H1 (cell line): Measurements from ENCODE around the gene PPP2R3A. TPM values are rescaled to one million over a fixed set of nuclear protein-coding genes. Genes with fewer than 3 reads are reported as not detected.

Experiments used
- CTCF ChIA-PET: fragments of 300-600 bp; sonication (Branson Sonifier 250); formaldehyde crosslinking; loops from one replicate; lab custom pipeline; 2021; ENCODE audit not compliant: partially characterized antibody; lab: Charles Lee
- POLR2A ChIA-PET: fragments of 300-600 bp; sonication (Branson Sonifier 250); formaldehyde crosslinking; loops from one replicate; lab custom pipeline; 2021; ENCODE audit warnings: inconsistent platforms; ENCODE audit not compliant: partially characterized antibody; lab: Charles Lee
- DNase-seq, 2 experiments: peaks; one replicate each; pipeline versions ENCODE4 v3.0.0 to v3.0.0-alpha.2; 2010 to 2022; ENCODE audit warnings: low spot score in 2 of 2, low read depth in 1 of 2, mixed read lengths in 1 of 2
- FAIRE-seq: peaks from 2 replicates; lab custom pipeline; 2011; peaks lifted over from hg19 to GRCh38; lab: Jason Lieb, UNC
- H2AFZ ChIP-seq: 2 replicates; pipeline ENCODE4 v1.8.1; 2012; ENCODE audit warnings: low read length, inconsistent platforms
- H2AK5ac ChIP-seq: 2 replicates; pipeline ENCODE4 v1.6.1; 2013; ENCODE audit warnings: low read depth, low read length
- H2BK120ac ChIP-seq: replicated peaks from 2 replicates; pipeline ENCODE3; 2013; ENCODE audit warnings: low read depth, low read length, inconsistent platforms
- H2BK12ac ChIP-seq: 2 replicates; pipeline ENCODE4 v1.6.1; 2013; ENCODE audit warnings: low read depth, low read length
- H2BK15ac ChIP-seq: 2 replicates; pipeline ENCODE4 v1.6.1; 2013; ENCODE audit warnings: low read length
- H2BK20ac ChIP-seq: 2 replicates; pipeline ENCODE4 v1.6.1; 2013; ENCODE audit warnings: low read length
- H2BK5ac ChIP-seq: 2 replicates; pipeline ENCODE4 v1.6.1; 2013; ENCODE audit warnings: low read depth, low read length
- H3K14ac ChIP-seq: 2 replicates; pipeline ENCODE4 v1.6.1; 2013; ENCODE audit warnings: inconsistent platforms; ENCODE audit not compliant: insufficient read length
- H3K18ac ChIP-seq: 2 replicates; pipeline ENCODE4 v1.6.1; 2013; ENCODE audit warnings: low read length; ENCODE audit errors: extremely low read depth
- H3K23ac ChIP-seq: 2 replicates; pipeline ENCODE4 v1.6.1; 2013; ENCODE audit warnings: inconsistent platforms; ENCODE audit not compliant: insufficient read length
- H3K23me2 ChIP-seq: 2 replicates; pipeline ENCODE4 v1.6.1; 2013; ENCODE audit warnings: low read depth, low read length
- H3K27ac ChIP-seq: 2 replicates; pipeline ENCODE4 v1.6.1; 2011; ENCODE audit warnings: low read depth, low read length, inconsistent platforms
- H3K27me3 ChIP-seq, 4 experiments: replicated peaks in 1 of 4; 1 replicate in 1 of 4; 2 replicates in 3 of 4; pipeline versions ENCODE4 v1.6.1 to v1.8.1; 2011 to 2013; ENCODE audit warnings: low read length in 3 of 4, mild to moderate bottlenecking in 3 of 4, inconsistent platforms in 2 of 4, mixed read lengths in 2 of 4, moderate library complexity in 1 of 4; ENCODE audit not compliant: control insufficient read depth in 3 of 4, insufficient read depth in 3 of 4; ENCODE audit errors: extremely low read depth in 1 of 4
- H3K36me3 ChIP-seq, 4 experiments: 2 replicates each; pipeline versions ENCODE4 v1.6.1 to v1.8.1; 2011 to 2013; ENCODE audit warnings: mild to moderate bottlenecking in 4 of 4, low read length in 3 of 4, moderate library complexity in 2 of 4, control low read depth in 1 of 4, inconsistent platforms in 1 of 4; ENCODE audit not compliant: insufficient read depth in 4 of 4, control insufficient read depth in 2 of 4
- H3K4ac ChIP-seq: replicated peaks from 2 replicates; pipeline ENCODE3; 2013; ENCODE audit warnings: low read length, low read depth, mixed read lengths, inconsistent platforms; ENCODE audit not compliant: insufficient read length
- H3K4me1 ChIP-seq, 4 experiments: replicated peaks in 1 of 4; 1 replicate in 1 of 4; 2 replicates in 3 of 4; pipeline versions ENCODE4 v1.6.1 to v1.8.1; 2011 to 2013; ENCODE audit warnings: low read length in 3 of 4, inconsistent platforms in 2 of 4, mixed read lengths in 1 of 4; ENCODE audit not compliant: insufficient read depth in 4 of 4, control insufficient read depth in 3 of 4
- H3K4me2 ChIP-seq, 2 experiments: 2 replicates each; pipeline versions ENCODE4 v1.6.1 to v1.8.1; 2011 to 2013; ENCODE audit warnings: low read depth in 2 of 2, low read length in 2 of 2, control low read depth in 1 of 2, inconsistent platforms in 1 of 2, mild to moderate bottlenecking in 1 of 2; ENCODE audit not compliant: insufficient read depth in 1 of 2
- H3K4me3 ChIP-seq, 4 experiments: fragments of 200-600, 300-600 bp in 1 of 4; sonication (generic), shearing (Covaris generic), sonication (Bioruptor Twin) in 1 of 4; 2 replicates each; pipeline versions ENCODE4 v1.5.1 to v1.8.1; 2011 to 2016; ENCODE audit warnings: low read length in 4 of 4, low read depth in 3 of 4, control low read depth in 2 of 4, inconsistent platforms in 2 of 4, mild to moderate bottlenecking in 2 of 4, mixed read lengths in 1 of 4, moderate library complexity in 1 of 4; ENCODE audit not compliant: insufficient read depth in 2 of 4; ENCODE audit errors: extremely low read depth in 1 of 4
- H3K56ac ChIP-seq: replicated peaks from 2 replicates; pipeline ENCODE3; 2013; ENCODE audit warnings: low read depth, mild to moderate bottlenecking, mixed read lengths, low read length, inconsistent platforms; ENCODE audit not compliant: insufficient read length
- H3K79me1 ChIP-seq: 2 replicates; pipeline ENCODE4 v1.6.1; 2013; ENCODE audit warnings: low read depth, low read length, control low read depth
- H3K79me2 ChIP-seq, 2 experiments: 2 replicates each; pipeline versions ENCODE4 v1.6.1 to v1.8.1; 2012 to 2013; ENCODE audit warnings: low read length in 2 of 2, mild to moderate bottlenecking in 2 of 2, inconsistent platforms in 1 of 2; ENCODE audit not compliant: insufficient read depth in 2 of 2, control insufficient read depth in 1 of 2
- H3K9ac ChIP-seq, 4 experiments: replicated peaks in 1 of 4; 1 replicate in 1 of 4; 2 replicates in 3 of 4; pipeline versions ENCODE4 v1.6.1 to v1.8.1; 2011 to 2013; ENCODE audit warnings: low read depth in 3 of 4, low read length in 3 of 4, control low read depth in 2 of 4, mild to moderate bottlenecking in 2 of 4, moderate library complexity in 2 of 4, inconsistent platforms in 1 of 4; ENCODE audit errors: extremely low read depth in 1 of 4
- H3K9me3 ChIP-seq, 2 experiments: 2 replicates each; pipeline versions ENCODE4 v1.6.1 to v1.8.1; 2012 to 2013; ENCODE audit warnings: mild to moderate bottlenecking in 2 of 2, moderate library complexity in 2 of 2, control low read depth in 1 of 2, inconsistent platforms in 1 of 2, low read depth in 1 of 2, low read length in 1 of 2, mixed read lengths in 1 of 2; ENCODE audit not compliant: insufficient read depth in 2 of 2
- H4K20me1 ChIP-seq, 2 experiments: replicated peaks in 1 of 2; 2 replicates each; pipeline versions ENCODE3 to v1.8.1; 2011 to 2013; ENCODE audit warnings: inconsistent platforms in 2 of 2, low read length in 2 of 2, mild to moderate bottlenecking in 1 of 2; ENCODE audit not compliant: insufficient read depth in 2 of 2, control insufficient read depth in 1 of 2
- H4K5ac ChIP-seq: 2 replicates; pipeline ENCODE4 v1.6.1; 2013; ENCODE audit warnings: low read length, low read depth, mixed read lengths, inconsistent platforms; ENCODE audit not compliant: insufficient read length
- H4K8ac ChIP-seq: 2 replicates; pipeline ENCODE4 v1.8.0; 2013; ENCODE audit warnings: mild to moderate bottlenecking, moderate library complexity, low read length, inconsistent platforms; ENCODE audit not compliant: insufficient read depth; ENCODE audit errors: extremely low read depth
- H4K91ac ChIP-seq: replicated peaks from 2 replicates; pipeline ENCODE3; 2013; ENCODE audit warnings: low read length, mixed read lengths, inconsistent platforms; ENCODE audit not compliant: insufficient read length
- CBX8 ChIP-seq: fragments of 300-800, 300-1000 bp; sonication (generic); IDR thresholded peaks from 2 replicates; pipeline ENCODE4 v1.7.1; 2016; ENCODE audit warnings: low read depth, low read length, borderline replicate concordance
- CHD1 ChIP-seq: IDR thresholded peaks from 2 replicates; pipeline ENCODE4 v1.6.1; 2012; ENCODE audit warnings: low read depth, low read length, improper control_type of control experiment
- FOSL1 ChIP-seq: IDR thresholded peaks from 2 replicates; pipeline ENCODE4 v1.6.1; 2011; ENCODE audit warnings: mild to moderate bottlenecking, low read depth, low read length, moderate library complexity; ENCODE audit not compliant: insufficient read depth
- GTF2F1 ChIP-seq: IDR thresholded peaks from 2 replicates; pipeline ENCODE4 v1.6.1; 2012; ENCODE audit warnings: low read depth, low read length, improper control_type of control experiment, borderline replicate concordance
- HDAC2 ChIP-seq, 2 experiments: fragments of 300-600 bp in 1 of 2; sonication (generic) in 1 of 2; IDR thresholded peaks; 2 replicates each; pipeline ENCODE4 v1.6.1; 2011 to 2012; ENCODE audit warnings: low read depth in 2 of 2, low read length in 2 of 2, mild to moderate bottlenecking in 2 of 2, moderate library complexity in 2 of 2, borderline replicate concordance in 1 of 2, inconsistent platforms in 1 of 2
- JUND ChIP-seq: IDR thresholded peaks from 2 replicates; pipeline ENCODE4 v1.6.1; 2011; ENCODE audit warnings: mild to moderate bottlenecking, improper control_type of control experiment, low read length
- NRF1 ChIP-seq: IDR thresholded peaks from 2 replicates; pipeline ENCODE4 v1.6.1; 2011; ENCODE audit warnings: mild to moderate bottlenecking, low read depth, low read length, improper control_type of control experiment
- RNF2 ChIP-seq: fragments of 200-900, 300-1000 bp; sonication (generic); IDR thresholded peaks from 2 replicates; pipeline ENCODE4 v1.7.1; 2016; ENCODE audit warnings: borderline replicate concordance, low read depth, mild to moderate bottlenecking, antibody characterized with exemption, low read length; ENCODE audit not compliant: poor library complexity, severe bottlenecking; ENCODE audit errors: missing control alignments
- SIN3A ChIP-seq, 2 experiments: IDR thresholded peaks in 1 of 2; conservative IDR thresholded peaks in 1 of 2; 2 replicates each; pipeline ENCODE4 v1.6.1; 2011 to 2012; ENCODE audit warnings: low read length in 2 of 2, improper control_type of control experiment in 1 of 2, low read depth in 1 of 2, mild to moderate bottlenecking in 1 of 2
- SIX5 ChIP-seq: IDR thresholded peaks from 2 replicates; pipeline ENCODE4 v1.6.1; 2011; ENCODE audit warnings: mild to moderate bottlenecking, low read depth, low read length
- ZNF274 ChIP-seq: IDR thresholded peaks from 2 replicates; pipeline ENCODE4 v1.7.0; 2012; ENCODE audit warnings: low read length, borderline replicate concordance; ENCODE audit errors: extremely low read depth
- WGBS, 2 experiments: shearing (Covaris generic) in 1 of 2; methylation state at CpG; one replicate each; pipeline versions ENCODE4 v1.1.6 to v1.1.7; 2013 to 2015; ENCODE audit warnings: low lambda C conversion rate in 2 of 2, mixed read lengths in 2 of 2, inconsistent platforms in 1 of 2, low coverage in 1 of 2, missing lambda C conversion rate in 1 of 2; ENCODE audit not compliant: insufficient replicate concordance in 2 of 2, insufficient coverage in 1 of 2, insufficient read length in 1 of 2; ENCODE audit errors: extremely low coverage in 1 of 2, missing lambda C conversion rate in 1 of 2; 5-methylcytosine and 5-hydroxymethylcytosine counted together
- polyA plus RNA-seq, 7 experiments: library from polyadenylated mRNA; depleted of rRNA in 3 of 7; stranded (reverse) in 5 of 7; unstranded in 2 of 7; fragments of >200 nt in 5 of 7; fragments of 200-250 nt in 2 of 7; gene quantifications; 1 replicate in 5 of 7; 2 replicates in 1 of 7; 4 replicates in 1 of 7; pipeline versions ENCODE4 v1.2.1 to v1.2.3, GENCODE V29; 2011 to 2013; ENCODE audit warnings: missing spikeins in 2 of 7, mixed read lengths in 2 of 7
- total RNA-seq: library from RNA; stranded (reverse); fragmentation: NEBNext Ultra II Directional; extraction: Animal tissue kit (Norgen Biotek cat#: 25700); gene quantifications from 2 replicates; pipeline ENCODE4 v1.2.1, GENCODE V29; 2021
- TF ChIP-seq, protein P1 (sequence below): IDR thresholded peaks from 2 replicates; pipeline ENCODE4 v1.6.1; 2012; ENCODE audit warnings: inconsistent platforms

The PPP2R3A gene
- total and polyA plus RNA-seq, 2 of the 8 experiments (the other 6 are each of a cell fraction or from before 2014, with no cell fraction given) = 4.1 to 15.2 TPM

DNA sequence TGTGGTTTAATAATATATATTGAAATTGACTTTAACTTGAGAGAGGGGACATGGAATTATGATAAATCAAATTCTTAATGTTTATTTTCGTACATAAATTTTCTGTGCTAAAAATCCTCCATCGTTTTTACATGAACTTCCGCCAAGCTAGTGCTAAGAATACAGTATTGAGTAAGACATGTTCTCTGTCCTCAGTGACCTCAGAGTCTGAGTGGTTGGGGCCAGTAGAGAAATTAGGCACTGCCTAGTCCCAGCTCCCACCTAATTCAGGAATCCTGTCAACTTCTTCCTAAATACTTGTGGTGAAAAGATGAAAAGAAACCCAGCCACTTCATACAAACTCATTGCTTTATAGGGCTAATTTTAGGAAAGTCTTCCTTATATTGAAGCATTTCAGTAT lies 110.3 kb downstream of the PPP2R3A start:
- POLR2A ChIA-PET = interaction anchor here (0.9 kb wide), 1 partner anchor 677 kb away, joined by 3 read pairs; the partner anchor contains the start of gene STAG1
- no peak overlapping the region for H3K23ac ChIP-seq
- no peak for DNase-seq
- TF ChIP-seq SIX5 = no peak
- TF ChIP-seq NRF1 = no peak
- TF ChIP-seq GTF2F1 = no peak
- TF ChIP-seq RNF2 = no peak
- no peak for TF ChIP-seq SIN3A (conservative IDR thresholded peaks at IDR 0.05 in 1 of 2, IDR thresholded peaks at IDR 0.05 in 1 of 2; ENCODE audit: low read depth in 1 of 2, low read length in 2 of 2)
- no peak for TF ChIP-seq FOSL1
- TF ChIP-seq, protein P1, sequence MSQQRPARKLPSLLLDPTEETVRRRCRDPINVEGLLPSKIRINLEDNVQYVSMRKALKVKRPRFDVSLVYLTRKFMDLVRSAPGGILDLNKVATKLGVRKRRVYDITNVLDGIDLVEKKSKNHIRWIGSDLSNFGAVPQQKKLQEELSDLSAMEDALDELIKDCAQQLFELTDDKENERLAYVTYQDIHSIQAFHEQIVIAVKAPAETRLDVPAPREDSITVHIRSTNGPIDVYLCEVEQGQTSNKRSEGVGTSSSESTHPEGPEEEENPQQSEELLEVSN = no peak
- no peak for TF ChIP-seq JUND
- TF ChIP-seq HDAC2 (IDR thresholded peaks at IDR 0.05; ENCODE audit: borderline replicate concordance in 1 of 2, low read depth in 2 of 2, low read length in 2 of 2) = no peak
- TF ChIP-seq CHD1 = no peak
- TF ChIP-seq CBX8 = no peak
- no peak for TF ChIP-seq ZNF274

More for the DNA sequence above, 110.3 kb downstream of the PPP2R3A start:
- Histone ChIP-seq H4K20me1 (no peaks in the 10 kb centered on the region), H2AFZ (no peak overlapping the region), H2BK20ac (no peak overlapping the region), H3K9me3 (no peaks in the 10 kb centered on the region), H3K4me3 (no peak overlapping the region), H3K14ac (no peak overlapping the region), H3K23me2 (no peaks in the 10 kb centered on the region), H3K36me3 (peaks cover 0 to 5% (median 0%) of the 10 kb centered on the region in 4 experiments; a peak in 1 of 8 replicates), H3K27me3 (no peaks in the 10 kb centered on the region), H3K79me2 (no peaks in the 10 kb centered on the region), H3K79me1 (no peaks in the 10 kb centered on the region), H4K91ac (no peak overlapping the region), H3K18ac (no peak overlapping the region), H4K5ac (no peak overlapping the region), H3K4me2 (no peak overlapping the region), H2BK15ac (no peak overlapping the region), H2BK12ac (no peak overlapping the region), H3K56ac (no peak overlapping the region), H2AK5ac (no peak overlapping the region), H4K8ac (no peak overlapping the region), H2BK5ac (no peak overlapping the region), H3K4me1 (no peaks in the 10 kb centered on the region), H3K4ac (no peak overlapping the region), H3K9ac (no peak overlapping the region), H3K27ac (no peak overlapping the region), H2BK120ac (no peak overlapping the region)
- no peak for FAIRE-seq
- CTCF ChIA-PET = interaction anchor here (0.7 to 1.3 kb wide), 5 partner anchors 66 to 339 kb away, joined by 3 to 4 read pairs (median 3); no protein-coding TSS in a partner anchor
- WGBS, 2 experiments = 64% methylated on average over 3 of the region's 3 CpGs; no CpG with 5 or more reads in 1 of the 2 experiments
